ENCODE results near the gene MATCAP1. TPM values are rescaled to one million over a fixed set of nuclear protein-coding genes. Genes with fewer than 3 reads are reported as not detected.

The MATCAP1 gene
- total RNA-seq, 4 donors from 2014 or later: 6.7 to 37.4 (median 19.2) TPM

- H3K36me3 ChIP-seq: no peaks in the 10 kb centered on the region
- H3K27me3 ChIP-seq: no peaks in the 10 kb centered on the region
- peak overlapping the region in 1 of 2 donors; percentile 80 for H3K4me3 ChIP-seq
- H3K9me3 ChIP-seq: no peaks in the 10 kb centered on the region
- WGBS, 2 donors (ENCODE audit: low coverage in 1 of 2): 11 to 14% methylated on average over 8 to 9 of the region's 12 CpGs
- H3K4me1 ChIP-seq: peaks cover 0 to 51% (median 21%) of the 10 kb centered on the region in 3 donors
- H3K27ac ChIP-seq: peak overlapping the region in 2 of 4 donors; percentile 96 to 98
- no peak for ATAC-seq
- no peak for TF ChIP-seq CTCF (IDR thresholded peaks at IDR 0.05)
- TF ChIP-seq POLR2A (IDR thresholded peaks at IDR 0.05): no peak
- no peak for TF ChIP-seq EP300 (IDR thresholded peaks at IDR 0.05)
- no peak for TF ChIP-seq POLR2AphosphoS5 (IDR thresholded peaks at IDR 0.05)
Observed at GRCh38 chr16:67185651-67186134, 1.9 kb upstream of the MATCAP1 start.

- Histone ChIP-seq H3K9me3 (no peaks in the 10 kb centered on the region), H3K27me3 (no peaks in the 10 kb centered on the region), H3K27ac (peak overlapping the region in 3 of 4 donors; percentile 96 to 98 (median 97)), H3K4me1 (peaks cover 0 to 53% (median 21%) of the 10 kb centered on the region in 3 donors), H3K4me3 (peak overlapping the region in 1 of 2 donors; percentile 80), H3K36me3 (no peaks in the 10 kb centered on the region)
- TF ChIP-seq CTCF (IDR thresholded peaks at IDR 0.05) (peak in 3 of 4 experiments; percentile 88 to 91 (median 90)), EP300 (IDR thresholded peaks at IDR 0.05) (no peak), POLR2AphosphoS5 (IDR thresholded peaks at IDR 0.05) (peak; percentile 80)
- peak; percentile 45 for ATAC-seq
- WGBS, 2 donors (ENCODE audit: low coverage in 1 of 2): no CpG with 5 or more reads among the region's 43 CpGs
Observed at GRCh38 chr16:67184995-67185650, 1.4 kb upstream of the MATCAP1 start.

- 0% methylated on average over 3 of the region's 59 CpGs; no CpG with 5 or more reads in 1 of the 2 donors for WGBS, 2 donors (ENCODE audit: low coverage in 1 of 2)
- Histone ChIP-seq H3K36me3 (no peaks in the 10 kb centered on the region), H3K4me1 (peaks cover 0 to 59% (median 21%) of the 10 kb centered on the region in 3 donors), H3K27me3 (no peaks in the 10 kb centered on the region), H3K4me3 (peak overlapping the region; percentile 64 to 80), H3K9me3 (no peaks in the 10 kb centered on the region), H3K27ac (peak overlapping the region; percentile 90 to 98 (median 96))
- ATAC-seq: no peak
- no peak for TF ChIP-seq POLR2AphosphoS5 (IDR thresholded peaks at IDR 0.05)
- peak in 1 of 4 experiments; percentile 7 for TF ChIP-seq CTCF (IDR thresholded peaks at IDR 0.05)
- no peak for TF ChIP-seq POLR2A (IDR thresholded peaks at IDR 0.05)
- TF ChIP-seq EP300 (IDR thresholded peaks at IDR 0.05): no peak
Observed at GRCh38 chr16:67184453-67184994, 761 bp upstream of the MATCAP1 start.

- H3K27ac ChIP-seq: peak overlapping the region in 3 of 4 donors; percentile 96 to 98 (median 97)
- 9 to 40% methylated on average over 1 to 3 of the region's 11 CpGs for WGBS, 2 donors (ENCODE audit: low coverage in 1 of 2)
- no peaks in the 10 kb centered on the region for H3K9me3 ChIP-seq
- H3K36me3 ChIP-seq: no peaks in the 10 kb centered on the region
- TF ChIP-seq CTCF (IDR thresholded peaks at IDR 0.05) (no peak), POLR2A (IDR thresholded peaks at IDR 0.05) (no peak), EP300 (IDR thresholded peaks at IDR 0.05) (no peak), POLR2AphosphoS5 (IDR thresholded peaks at IDR 0.05) (no peak)
- no peak for ATAC-seq
- H3K4me3 ChIP-seq: peak overlapping the region; percentile 64 to 80
- H3K4me1 ChIP-seq: peaks cover 0 to 72% (median 21%) of the 10 kb centered on the region in 3 donors
- no peaks in the 10 kb centered on the region for H3K27me3 ChIP-seq
Observed at GRCh38 chr16:67183284-67183626, 508 bp downstream of the MATCAP1 start.
